ENCODE measurements around the gene PLCH1.

DNA sequence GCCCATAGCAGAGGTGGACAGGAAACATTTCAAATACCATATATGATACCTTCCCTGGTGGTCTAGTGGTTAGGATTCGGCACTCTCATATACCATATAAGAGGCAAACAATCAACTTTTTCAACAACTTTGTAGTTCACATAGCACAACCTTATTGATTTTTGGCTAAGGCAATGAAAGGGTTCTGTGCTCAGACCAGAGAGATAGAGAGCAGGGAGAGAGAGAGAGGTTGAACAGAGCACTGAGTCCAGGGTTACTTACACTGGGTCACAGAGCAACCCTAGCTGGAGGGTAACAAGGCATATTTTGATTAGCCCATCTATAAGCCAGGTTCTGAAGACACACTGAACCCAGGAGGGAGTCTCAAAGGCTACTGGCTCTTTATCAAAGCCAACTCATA, 83.8 kb downstream of the PLCH1 start:
- TF ChIP-seq, protein P1, sequence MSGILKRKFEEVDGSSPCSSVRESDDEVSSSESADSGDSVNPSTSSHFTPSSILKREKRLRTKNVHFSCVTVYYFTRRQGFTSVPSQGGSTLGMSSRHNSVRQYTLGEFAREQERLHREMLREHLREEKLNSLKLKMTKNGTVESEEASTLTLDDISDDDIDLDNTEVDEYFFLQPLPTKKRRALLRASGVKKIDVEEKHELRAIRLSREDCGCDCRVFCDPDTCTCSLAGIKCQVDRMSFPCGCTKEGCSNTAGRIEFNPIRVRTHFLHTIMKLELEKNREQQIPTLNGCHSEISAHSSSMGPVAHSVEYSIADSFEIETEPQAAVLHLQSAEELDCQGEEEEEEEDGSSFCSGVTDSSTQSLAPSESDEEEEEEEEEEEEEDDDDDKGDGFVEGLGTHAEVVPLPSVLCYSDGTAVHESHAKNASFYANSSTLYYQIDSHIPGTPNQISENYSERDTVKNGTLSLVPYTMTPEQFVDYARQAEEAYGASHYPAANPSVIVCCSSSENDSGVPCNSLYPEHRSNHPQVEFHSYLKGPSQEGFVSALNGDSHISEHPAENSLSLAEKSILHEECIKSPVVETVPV (CRISPR knock-in tag; IDR thresholded peaks at IDR 0.05): no peak
- TF ChIP-seq ZNF70 (CRISPR knock-in tag; IDR thresholded peaks at IDR 0.05): no peak
- TF ChIP-seq TCF4 (CRISPR knock-in tag; IDR thresholded peaks at IDR 0.05; ENCODE audit: borderline replicate concordance): no peak
- no peak for TF ChIP-seq SNAI2 (CRISPR knock-in tag; IDR thresholded peaks at IDR 0.05)
- TF ChIP-seq ZC3H10 (CRISPR knock-in tag; IDR thresholded peaks at IDR 0.05): no peak
